Activated CD4-positive, alpha-beta memory T cell treated with anti-CD3 and anti-CD28 coated beads, Interleukin-2, amount 10 ng/mL, durations not matched to agents 7 days and 5 days (primary cell): ENCODE results near the gene MYH11. TPM values are rescaled to one million over a fixed set of nuclear protein-coding genes. Genes with fewer than 3 reads are reported as not detected.
"Not testable (repeated sequence)": the region's sequence is repeated elsewhere in the genome, so short reads cannot be mapped to it uniquely, and the experiment has no call there.

Source experiments
- CTCF ChIA-PET: fragments of 350-600 bp; sonication (Branson Sonifier 250); formaldehyde crosslinking; loops from one replicate; lab custom pipeline; 2021; ENCODE audit warnings: antibody characterized with exemption, inconsistent platforms; lab: Charles Lee
- POLR2A ChIA-PET: fragments of 350-600 bp; sonication (Branson Sonifier 250); formaldehyde crosslinking; loops from one replicate; lab custom pipeline; 2021; ENCODE audit warnings: antibody characterized with exemption; lab: Charles Lee
- DNase-seq: peaks from one replicate; pipeline ENCODE4 v3.0.0-alpha.2; 2020
- H3K27ac Mint-ChIP-seq: one replicate; pipeline ENCODE4 v1.8.0; 2021; ENCODE audit warnings: mild to moderate bottlenecking, mixed read lengths
- H3K27me3 Mint-ChIP-seq: one replicate; pipeline ENCODE4 v1.8.0; 2021; ENCODE audit warnings: mixed read lengths
- H3K36me3 Mint-ChIP-seq: one replicate; pipeline ENCODE4 v1.8.0; 2021; ENCODE audit warnings: low read depth, mixed read lengths
- H3K4me1 Mint-ChIP-seq: one replicate; pipeline ENCODE4 v1.8.0; 2021; ENCODE audit warnings: mixed read lengths
- H3K4me3 Mint-ChIP-seq: one replicate; pipeline ENCODE4 v1.8.0; 2021; ENCODE audit warnings: mild to moderate bottlenecking, mixed read lengths
- H3K9me3 Mint-ChIP-seq: one replicate; pipeline ENCODE4 v1.8.0; 2021; ENCODE audit warnings: mixed read lengths
- total RNA-seq, 2 experiments: library from RNA; stranded (reverse); gene quantifications; one replicate each; pipeline ENCODE4 v1.2.3, GENCODE V29; 2021

Gene MYH11
- total RNA-seq, 2 experiments from 2014 or later = 0.08 to 0.10 TPM

- DNase-seq = no peak
- ChIA-PET POLR2A (no interaction called here), CTCF (interaction anchor here (1.2 kb wide), 1 partner anchor 10 kb away, joined by 5 read pairs; no protein-coding TSS in a partner anchor)
- peaks cover 9% of the 10 kb centered on the region for H3K27me3 Mint-ChIP-seq
- H3K27ac Mint-ChIP-seq = no peak overlapping the region
- H3K4me1 Mint-ChIP-seq = peaks cover 11% of the 10 kb centered on the region
- H3K36me3 Mint-ChIP-seq = no peaks in the 10 kb centered on the region
- H3K4me3 Mint-ChIP-seq = no peak overlapping the region
- no peaks in the 10 kb centered on the region for H3K9me3 Mint-ChIP-seq
Measured at GRCh38 chr16:15832241-15832640, 24.6 kb downstream of the MYH11 start.

- no peak overlapping the region for H3K4me3 Mint-ChIP-seq
- DNase-seq = no peak
- H3K9me3 Mint-ChIP-seq = no peaks in the 10 kb centered on the region
- H3K27me3 Mint-ChIP-seq = peaks cover 9% of the 10 kb centered on the region
- no peaks in the 10 kb centered on the region for H3K36me3 Mint-ChIP-seq
- ChIA-PET CTCF (no interaction called here), POLR2A (no interaction called here)
- no peak overlapping the region for H3K27ac Mint-ChIP-seq
- H3K4me1 Mint-ChIP-seq = peaks cover 9% of the 10 kb centered on the region
Measured at GRCh38 chr16:15830832-15831451, 25.9 kb downstream of the MYH11 start.

- peaks cover 9% of the 10 kb centered on the region for H3K27me3 Mint-ChIP-seq
- H3K4me3 Mint-ChIP-seq = no peak overlapping the region
- CTCF ChIA-PET = no interaction called here
- no peak for DNase-seq
- H3K27ac Mint-ChIP-seq = no peak overlapping the region
- POLR2A ChIA-PET = no interaction called here
- no peaks in the 10 kb centered on the region for H3K9me3 Mint-ChIP-seq
- no peaks in the 10 kb centered on the region for H3K36me3 Mint-ChIP-seq
- peaks cover under 1% of the 10 kb centered on the region for H3K4me1 Mint-ChIP-seq
Measured at GRCh38 chr16:15829460-15829859, 27.4 kb downstream of the MYH11 start.

- no peaks in the 10 kb centered on the region for H3K9me3 Mint-ChIP-seq
- ChIA-PET CTCF (no interaction called here), POLR2A (no interaction called here)
- peaks cover 5% of the 10 kb centered on the region for H3K27me3 Mint-ChIP-seq
- H3K36me3 Mint-ChIP-seq = no peaks in the 10 kb centered on the region
- no peak overlapping the region for H3K27ac Mint-ChIP-seq
- no peak for DNase-seq
- H3K4me1 Mint-ChIP-seq = no peaks in the 10 kb centered on the region
- H3K4me3 Mint-ChIP-seq = no peak overlapping the region
Measured at GRCh38 chr16:15827709-15828343, 29.0 kb downstream of the MYH11 start.

GRCh38 chr16:15827299-15827698, 29.5 kb downstream of the MYH11 start:
- CTCF ChIA-PET = no interaction called here
- Mint-ChIP-seq H3K36me3 (no peaks in the 10 kb centered on the region), H3K27me3 (peaks cover 5% of the 10 kb centered on the region), H3K4me3 (no peak overlapping the region), H3K4me1 (no peaks in the 10 kb centered on the region), H3K27ac (no peak overlapping the region), H3K9me3 (no peaks in the 10 kb centered on the region)
- no peak for DNase-seq
- POLR2A ChIA-PET = no interaction called here

GRCh38 chr16:15825750-15826305, 31.0 kb downstream of the MYH11 start:
- Mint-ChIP-seq H3K9me3 (no peaks in the 10 kb centered on the region), H3K27ac (no peak overlapping the region), H3K4me3 (no peak overlapping the region), H3K4me1 (no peaks in the 10 kb centered on the region), H3K27me3 (peaks cover 2% of the 10 kb centered on the region), H3K36me3 (no peaks in the 10 kb centered on the region)
- ChIA-PET POLR2A (no interaction called here), CTCF (interaction anchor here (0.6 kb wide), 1 partner anchor 63 kb away, joined by 3 read pairs; the partner anchor contains the start of gene CEP20)
- no peak for DNase-seq

- Mint-ChIP-seq H3K36me3 (no peaks in the 10 kb centered on the region), H3K27ac (no peak overlapping the region), H3K27me3 (peaks cover 2% of the 10 kb centered on the region), H3K4me3 (no peak overlapping the region), H3K4me1 (no peaks in the 10 kb centered on the region), H3K9me3 (no peaks in the 10 kb centered on the region)
- no peak for DNase-seq
- CTCF ChIA-PET = interaction anchor here (0.9 to 1.6 kb wide), 6 partner anchors 11 to 210 kb away, joined by 3 to 4 read pairs (median 4); no protein-coding TSS in a partner anchor
- POLR2A ChIA-PET = no interaction called here
Measured at GRCh38 chr16:15822957-15823356, 33.9 kb downstream of the MYH11 start.

GRCh38 chr16:15820837-15821236, 36.0 kb downstream of the MYH11 start:
- ChIA-PET POLR2A (no interaction called here), CTCF (interaction anchor here (0.6 to 1.7 kb wide), 7 partner anchors 10 to 346 kb away, joined by 3 to 6 read pairs (median 4); no protein-coding TSS in a partner anchor)
- peaks cover 7% of the 10 kb centered on the region for H3K9me3 Mint-ChIP-seq
- H3K4me3 Mint-ChIP-seq = no peak overlapping the region
- peaks cover 9% of the 10 kb centered on the region for H3K27me3 Mint-ChIP-seq
- no peak overlapping the region for H3K27ac Mint-ChIP-seq
- H3K36me3 Mint-ChIP-seq = no peaks in the 10 kb centered on the region
- no peaks in the 10 kb centered on the region for H3K4me1 Mint-ChIP-seq
- no peak for DNase-seq

- H3K36me3 Mint-ChIP-seq = no peaks in the 10 kb centered on the region
- ChIA-PET CTCF (interaction anchor here (0.8 kb wide), 1 partner anchor 41 kb away, joined by 3 read pairs; no protein-coding TSS in a partner anchor), POLR2A (no interaction called here)
- H3K4me1 Mint-ChIP-seq = no peaks in the 10 kb centered on the region
- H3K9me3 Mint-ChIP-seq = peaks cover 13% of the 10 kb centered on the region
- no peak for DNase-seq
- no peak overlapping the region for H3K27ac Mint-ChIP-seq
- H3K4me3 Mint-ChIP-seq = no peak overlapping the region
- peaks cover 15% of the 10 kb centered on the region for H3K27me3 Mint-ChIP-seq
Measured at GRCh38 chr16:15819046-15819445, 37.8 kb downstream of the MYH11 start.

- no peak overlapping the region for H3K27ac Mint-ChIP-seq
- no peaks in the 10 kb centered on the region for H3K4me1 Mint-ChIP-seq
- CTCF ChIA-PET = no interaction called here
- peaks cover 13% of the 10 kb centered on the region for H3K9me3 Mint-ChIP-seq
- H3K27me3 Mint-ChIP-seq = peaks cover 13% of the 10 kb centered on the region
- no peak for DNase-seq
- H3K36me3 Mint-ChIP-seq = no peaks in the 10 kb centered on the region
- no peak overlapping the region for H3K4me3 Mint-ChIP-seq
- POLR2A ChIA-PET = no interaction called here
Measured at GRCh38 chr16:15817446-15817845, 39.4 kb downstream of the MYH11 start.

- Mint-ChIP-seq H3K4me1 (no peaks in the 10 kb centered on the region), H3K4me3 (no peak overlapping the region), H3K9me3 (peaks cover 13% of the 10 kb centered on the region), H3K27me3 (peaks cover 19% of the 10 kb centered on the region), H3K27ac (no peak overlapping the region), H3K36me3 (no peaks in the 10 kb centered on the region)
- CTCF ChIA-PET = no interaction called here
- no peak for DNase-seq
- POLR2A ChIA-PET = no interaction called here
Measured at GRCh38 chr16:15816228-15816627, 40.6 kb downstream of the MYH11 start.

- DNase-seq, H3K27ac Mint-ChIP-seq, H3K4me3 Mint-ChIP-seq, H3K36me3 Mint-ChIP-seq, H3K4me1 Mint-ChIP-seq, POLR2A ChIA-PET: not testable (repeated sequence)
- H3K27me3 Mint-ChIP-seq = peaks cover 24% of the 10 kb centered on the region
- CTCF ChIA-PET = interaction anchor here (0.9 to 1.0 kb wide), 2 partner anchors 10 to 56 kb away, joined by 3 to 4 read pairs; no protein-coding TSS in a partner anchor
- H3K9me3 Mint-ChIP-seq = peaks cover 13% of the 10 kb centered on the region
Measured at GRCh38 chr16:15812401-15812750, 44.5 kb downstream of the MYH11 start.
